ENCODE measurements around the gene PEX3. TPM values are rescaled to one million over a fixed set of nuclear protein-coding genes. Genes with fewer than 3 reads are reported as not detected.

The PEX3 gene
- total and polyA plus RNA-seq, 2 of the 4 experiments (the other 2 are of a cell fraction): 13.3 to 13.7 TPM

- in situ Hi-C loops (cut with MboI; ENCODE audit: low sequenced_read_pairs): no loop called here
- Histone ChIP-seq H3K27ac (ENCODE audit: insufficient read depth, low read length) (no peak overlapping the region), H2BK20ac (ENCODE audit: low read depth, low read length) (no peak overlapping the region), H3K23ac (ENCODE audit: low read depth, low read length) (no peak overlapping the region), H3K18ac (ENCODE audit: low read depth, low read length) (no peak overlapping the region), H3K56ac (ENCODE audit: extremely low read depth, insufficient read depth, low read length) (no peak overlapping the region), H2AK9ac (replicated peaks; ENCODE audit: low read depth, low read length, poor library complexity) (no peak overlapping the region), H3K4me1 (ENCODE audit: control insufficient read depth, insufficient read depth, low read length) (peaks cover 3% of the 10 kb centered on the region), H2BK15ac (ENCODE audit: low read depth, low read length) (no peak overlapping the region), H4K91ac (ENCODE audit: insufficient read depth, low read depth, low read length) (no peak overlapping the region), H3K4me2 (ENCODE audit: low read depth, low read length) (no peak overlapping the region), H4K8ac (ENCODE audit: low read depth in 2 of 2, low read length in 2 of 2) (no peak overlapping the region), H3K4ac (ENCODE audit: low read depth, low read length) (no peak overlapping the region), H2AFZ (replicated peaks; ENCODE audit: low read length, poor library complexity) (no peak overlapping the region), H3K4me3 (ENCODE audit: insufficient read depth, low read depth, low read length) (no peak overlapping the region), H3K27me3 (ENCODE audit: control insufficient read depth, insufficient read depth, low read length) (peaks cover 16% of the 10 kb centered on the region), H3K9ac (ENCODE audit: low read depth, low read length) (no peak overlapping the region), H2BK120ac (ENCODE audit: low read depth, low read length) (no peak overlapping the region), H3K36me3 (ENCODE audit: control insufficient read depth, insufficient read depth, low read length) (no peaks in the 10 kb centered on the region), H4K20me1 (ENCODE audit: insufficient read depth, low read length) (no peaks in the 10 kb centered on the region), H2BK5ac (ENCODE audit: low read depth, low read length, poor library complexity, severe bottlenecking) (no peak overlapping the region), H2AK5ac (ENCODE audit: low read depth, low read length) (no peak overlapping the region), H3K79me1 (ENCODE audit: low read depth in 1 of 2, low read length in 2 of 2) (peaks cover under 1 to 8% of the 10 kb centered on the region in 2 experiments; a peak in 3 of 4 replicates), H3K9me3 (ENCODE audit: control insufficient read depth, insufficient read depth, low read length) (peaks cover 3% of the 10 kb centered on the region; the same call in 1 of the 2 replicates), H3K14ac (replicated peaks; ENCODE audit: low read depth, low read length) (no peak overlapping the region), H4K5ac (ENCODE audit: low read depth, low read length) (no peak overlapping the region), H3K9me1 (ENCODE audit: insufficient read depth, low read length) (peaks cover 3% of the 10 kb centered on the region; the same call in 1 of the 2 replicates)
- WGBS, 2 experiments (ENCODE audit: extremely low coverage in 2 of 2, insufficient read length in 1 of 2): no CpG with 5 or more reads among the region's 7 CpGs
- ATAC-seq (ENCODE audit: low read depth): no peak
- TF ChIP-seq RCOR1 (IDR thresholded peaks at IDR 0.05; ENCODE audit: insufficient replicate concordance, low read length) (no peak), RAD21 (IDR thresholded peaks at IDR 0.05; ENCODE audit: low read length) (no peak), POLR2A (IDR thresholded peaks at IDR 0.05; ENCODE audit: low read depth, low read length) (no peak), MAZ (IDR thresholded peaks at IDR 0.05; ENCODE audit: borderline replicate concordance, low read depth, low read length) (no peak), RFX5 (IDR thresholded peaks at IDR 0.05; ENCODE audit: low read depth, low read length) (no peak), CEBPB (IDR thresholded peaks at IDR 0.05; ENCODE audit: low read depth, low read length) (no peak), SMC3 (IDR thresholded peaks at IDR 0.05; ENCODE audit: low read depth, low read length) (no peak), CHD1 (IDR thresholded peaks at IDR 0.05; ENCODE audit: low read depth, low read length) (no peak), BHLHE40 (IDR thresholded peaks at IDR 0.05; ENCODE audit: low read depth, low read length) (no peak), NFE2L2 (IDR thresholded peaks at IDR 0.05; ENCODE audit: low read depth, low read length) (no peak), ELK1 (IDR thresholded peaks at IDR 0.05; ENCODE audit: borderline replicate concordance, low read depth, low read length) (no peak), MAFK (IDR thresholded peaks at IDR 0.05; ENCODE audit: low read depth, low read length) (no peak)
- DNase-seq: no peak
- CTCF ChIA-PET: no interaction called here
- dilution Hi-C loops (cut with HindIII; ENCODE audit: low sequenced_read_pairs, unreplicated experiment): no loop called here
- intact Hi-C loops (cut with micrococcal nuclease): no loop called here
- BruUV-seq (replicated peaks): no TSS peak
- POLR2A ChIA-PET (ENCODE audit: unreplicated experiment): no interaction called here
Measured at GRCh38 chr6:143515766-143516355, 65.3 kb downstream of the PEX3 start.
